DMS53 treated with DMSO at 0.1 percent for 48 hours (cell line): ENCODE results near the gene IFNA10.
"Not testable (repeated sequence)": the region's sequence is repeated elsewhere in the genome, so short reads cannot be mapped to it uniquely, and the experiment has no call there.

Experiments
- DNase-seq: peaks from one replicate; lab custom pipeline; 2025; ENCODE audit not compliant: unreplicated experiment; lab: John Stamatoyannopoulos, UW

Gene IFNA10

GRCh38 chr9:21194867-21195776 lies 11.8 kb downstream of the IFNA10 start:
- DNase-seq: peak; percentile 10

- not testable (repeated sequence) for DNase-seq
These were observed 19.5 kb downstream of the IFNA10 start, which contains the start of gene IFNA4 for GRCh38 chr9:21187487-21187886. Gene IFNA4, minus strand, starts transcription at chr9:21187587. Its CDS starts 56 bp downstream, at chr9:21187531.

GRCh38 chr9:21182810-21183736 lies 23.9 kb downstream of the IFNA10 start:
- DNase-seq: peak; percentile 0

GRCh38 chr9:21174671-21175070 lies 32.3 kb downstream of the IFNA10 start:
- no peak for DNase-seq

- DNase-seq: no peak
These were observed 34.8 kb downstream of the IFNA10 start for GRCh38 chr9:21172156-21172555.

GRCh38 chr9:21171351-21171750 lies 35.6 kb downstream of the IFNA10 start:
- no peak for DNase-seq

- DNase-seq: not testable (repeated sequence)
These were observed 40.4 kb downstream of the IFNA10 start, which contains the start of gene IFNA21 for GRCh38 chr9:21166560-21166959. Gene IFNA21, minus strand, starts transcription at chr9:21166660. Its CDS starts 48 bp downstream, at chr9:21166612.

GRCh38 chr9:21165516-21165915 lies 41.4 kb downstream of the IFNA10 start:
- DNase-seq: no peak

GRCh38 chr9:21160178-21160577 lies 46.8 kb downstream of the IFNA10 start:
- no peak for DNase-seq
